SK-N-SH (cell line): ENCODE measurements around the gene APBB2. TPM values are rescaled to one million over a fixed set of nuclear protein-coding genes. Genes with fewer than 3 reads are reported as not detected.

Source experiments
- CTCF ChIA-PET: fragments of 300-600, 350-600 bp; formaldehyde crosslinking; extraction: SDS; loops from one replicate; lab custom pipeline; 2021; lab: Yijun Ruan, JAX
- POLR2A ChIA-PET: fragments of 350-600 bp; sonication (Branson Sonifier 250); formaldehyde crosslinking; extraction: SDS; loops from one replicate; lab custom pipeline; 2020; ENCODE audit warnings: antibody characterized with exemption, inconsistent platforms; lab: Yijun Ruan, JAX
- DNase-seq: peaks from one replicate; pipeline ENCODE4 v3.0.0; 2012
- H2AFZ ChIP-seq: fragments of 200-600 bp; sonication (generic); 2 replicates; pipeline ENCODE4 v1.8.1; 2016; ENCODE audit warnings: antibody characterized with exemption, mild to moderate bottlenecking, low read depth
- H3F3A ChIP-seq: fragments of 200-600 bp; sonication (generic); replicated peaks from 2 replicates; pipeline ENCODE3; 2016; ENCODE audit warnings: antibody characterized with exemption, mild to moderate bottlenecking; ENCODE audit not compliant: insufficient read depth
- H3K27ac ChIP-seq, 2 experiments: fragments of 200-500 bp in 1 of 2; fragments of 200-600 bp in 1 of 2; sonication (Bioruptor generic) in 1 of 2; sonication (generic), shearing (Covaris generic) in 1 of 2; 2 replicates each; pipeline versions ENCODE4 v1.5.1 to v1.6.1; 2014 to 2016; ENCODE audit warnings: low read depth in 2 of 2, inconsistent platforms in 1 of 2, low read length in 1 of 2, mild to moderate bottlenecking in 1 of 2, mixed read lengths in 1 of 2
- H3K27me3 ChIP-seq: fragments of 200-600 bp; sonication (generic), shearing (Covaris generic); 2 replicates; pipeline ENCODE4 v1.6.1; 2016; ENCODE audit warnings: mixed run types; ENCODE audit not compliant: insufficient read depth
- H3K36me3 ChIP-seq, 2 experiments: fragments of 200-500 bp in 1 of 2; fragments of 200-600 bp in 1 of 2; sonication (Bioruptor generic) in 1 of 2; sonication (generic) in 1 of 2; replicated peaks in 1 of 2; 2 replicates each; pipeline versions ENCODE3 to v1.5.1; 2014 to 2016; ENCODE audit warnings: low read length in 1 of 2, mild to moderate bottlenecking in 1 of 2; ENCODE audit not compliant: insufficient read depth in 2 of 2, control insufficient read depth in 1 of 2
- H3K4me1 ChIP-seq, 2 experiments: fragments of 200-500 bp in 1 of 2; fragments of 200-600 bp in 1 of 2; sonication (Bioruptor generic) in 1 of 2; sonication (generic), shearing (Covaris generic) in 1 of 2; 2 replicates each; pipeline versions ENCODE4 v1.5.1 to v1.6.1; 2014 to 2016; ENCODE audit warnings: low read depth in 1 of 2, low read length in 1 of 2, mixed run types in 1 of 2; ENCODE audit not compliant: insufficient read depth in 2 of 2, control insufficient read depth in 1 of 2
- H3K4me2 ChIP-seq: fragments of 200-600 bp; sonication (generic), shearing (Covaris generic); 2 replicates; pipeline ENCODE4 v1.6.1; 2017; ENCODE audit warnings: mixed run types
- H3K4me3 ChIP-seq, 2 experiments: fragments of 200-500 bp in 1 of 2; fragments of 200-600 bp in 1 of 2; sonication (Bioruptor generic) in 1 of 2; sonication (generic), shearing (Covaris generic) in 1 of 2; 2 replicates each; pipeline versions ENCODE4 v1.5.1 to v1.8.1; 2014 to 2016; ENCODE audit warnings: low read depth in 2 of 2, inconsistent platforms in 1 of 2, low read length in 1 of 2, mild to moderate bottlenecking in 1 of 2, mixed read lengths in 1 of 2, moderate library complexity in 1 of 2
- H3K79me2 ChIP-seq: fragments of 200-600 bp; sonication (generic); 2 replicates; pipeline ENCODE4 v1.8.1; 2017; ENCODE audit warnings: mild to moderate bottlenecking; ENCODE audit not compliant: insufficient read depth
- H3K9ac ChIP-seq: fragments of 200-600 bp; sonication (generic); 2 replicates; pipeline ENCODE4 v1.6.1; 2017; ENCODE audit warnings: mixed run types
- H3K9me2 ChIP-seq: fragments of 200-600 bp; sonication (generic); 2 replicates; pipeline ENCODE4 v1.6.1; 2017; ENCODE audit warnings: mixed run types
- H3K9me3 ChIP-seq: fragments of 200-600 bp; sonication (generic); 2 replicates; pipeline ENCODE4 v1.6.1; 2017; ENCODE audit warnings: mixed run types, mild to moderate bottlenecking, moderate library complexity
- H4K20me1 ChIP-seq: fragments of 200-600 bp; sonication (generic); 2 replicates; pipeline ENCODE4 v1.6.1; 2017; ENCODE audit warnings: mild to moderate bottlenecking, mixed run types; ENCODE audit not compliant: insufficient read depth
- CHD2 ChIP-seq: fragments of 150-350 bp; IDR thresholded peaks from 2 replicates; pipeline ENCODE4 v1.6.1; 2018; ENCODE audit warnings: low read length; ENCODE audit not compliant: partially characterized antibody
- CTCF ChIP-seq: fragments of 200-600 bp; sonication (generic); IDR thresholded peaks from 2 replicates; pipeline ENCODE4 v1.6.1; 2017; ENCODE audit warnings: antibody characterized with exemption, mild to moderate bottlenecking, moderate library complexity
- ELF1 ChIP-seq: IDR thresholded peaks from 2 replicates; pipeline ENCODE4 v1.4.0; 2012
- EZH2phosphoT487 ChIP-seq: fragments of 200-600 bp; sonication (generic); IDR thresholded peaks from 2 replicates; pipeline ENCODE4 v1.6.1; 2017; ENCODE audit warnings: low read depth, mixed run types, mild to moderate bottlenecking, antibody characterized with exemption, moderate library complexity, borderline replicate concordance
- FOXJ3 ChIP-seq: sonication (generic); formaldehyde crosslinking; IDR thresholded peaks from 2 replicates; pipeline ENCODE4 v1.5.1; 2020; ENCODE audit warnings: mild to moderate bottlenecking, missing genetic modification reagents
- MEF2A ChIP-seq: IDR thresholded peaks from 2 replicates; pipeline ENCODE4 v1.4.0; 2012; ENCODE audit warnings: low read depth, borderline replicate concordance
- POLR2AphosphoS5 ChIP-seq: IDR thresholded peaks from 2 replicates; pipeline ENCODE4 v1.6.1; 2012; ENCODE audit warnings: low read depth, low read length
- RAD21 ChIP-seq: IDR thresholded peaks from 2 replicates; pipeline ENCODE4 v1.6.1; 2012; ENCODE audit warnings: mild to moderate bottlenecking, low read length
- REST ChIP-seq: IDR thresholded peaks from 2 replicates; pipeline ENCODE4 v1.6.1; 2012; ENCODE audit warnings: mild to moderate bottlenecking, low read depth, low read length, moderate library complexity
- RFX5 ChIP-seq: IDR thresholded peaks from 2 replicates; pipeline ENCODE4 v1.6.1; 2012; ENCODE audit warnings: mild to moderate bottlenecking, improper control_type of control experiment, low read length
- RXRA ChIP-seq: IDR thresholded peaks from 2 replicates; pipeline ENCODE4 v1.4.0; 2012; ENCODE audit warnings: low read depth, mild to moderate bottlenecking, borderline replicate concordance
- TEAD4 ChIP-seq: IDR thresholded peaks from 2 replicates; pipeline ENCODE4 v1.4.0; 2012; ENCODE audit warnings: mild to moderate bottlenecking, borderline replicate concordance; ENCODE audit not compliant: insufficient read depth
- USF2 ChIP-seq: fragments of 150-350 bp; IDR thresholded peaks from 2 replicates; pipeline ENCODE4 v1.6.1; 2017; ENCODE audit warnings: antibody characterized with exemption, low read length, low read depth, borderline replicate concordance
- WGBS: methylation state at CpG from one replicate; pipeline ENCODE4 v1.1.6; 2017; ENCODE audit warnings: low lambda C conversion rate; 5-methylcytosine and 5-hydroxymethylcytosine counted together
- polyA plus RNA-seq, 3 experiments: library from polyadenylated mRNA; depleted of rRNA; stranded (reverse); fragments of >200 nt; gene quantifications; 2 replicates each; pipeline ENCODE4 v1.2.3, GENCODE V29; 2012
- TF ChIP-seq, protein P1 (sequence below): IDR thresholded peaks from 2 replicates; pipeline ENCODE4 v1.4.0; 2012; ENCODE audit warnings: low read depth, borderline replicate concordance
- TF ChIP-seq, protein P2 (sequence below): IDR thresholded peaks from 2 replicates; pipeline ENCODE4 v1.4.0; 2012; ENCODE audit warnings: low read depth, borderline replicate concordance

APBB2 gene
- polyA plus RNA-seq, 1 of the 3 experiments (the other 2 are of a cell fraction), result 49.8 TPM

DNA sequence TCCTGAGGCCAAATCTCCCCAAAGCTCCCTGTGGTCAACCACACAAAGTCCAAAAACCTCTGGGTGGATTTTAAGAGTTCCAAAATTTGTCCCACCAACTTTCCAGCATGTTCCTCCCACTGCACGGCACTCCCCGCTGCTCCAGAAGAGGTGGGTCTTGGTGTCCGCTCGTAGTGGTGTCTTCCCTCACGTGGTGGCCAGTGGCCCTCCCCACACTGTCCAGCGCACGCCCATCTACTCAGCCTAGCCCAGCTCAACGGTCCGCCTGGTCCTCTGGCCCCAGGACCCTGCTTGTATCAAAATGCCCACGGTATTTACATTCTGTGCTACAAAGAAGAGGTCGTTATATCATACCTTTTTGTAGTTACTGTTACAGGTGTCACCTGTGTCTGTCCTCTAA lies 381.1 kb downstream of the APBB2 start (continued):
- TF ChIP-seq EZH2phosphoT487, result no peak

GRCh38 chr4:40832175-40832574 lies 382.2 kb downstream of the APBB2 start:
- Histone ChIP-seq H3K27ac (no peak overlapping the region), H4K20me1 (no peaks in the 10 kb centered on the region), H3F3A (no peaks in the 10 kb centered on the region), H3K9ac (no peak overlapping the region), H3K79me2 (no peaks in the 10 kb centered on the region), H3K4me2 (no peak overlapping the region), H3K9me3 (no peaks in the 10 kb centered on the region), H3K4me1 (peaks cover 0 to 3% of the 10 kb centered on the region in 2 experiments; a peak in 1 of 4 replicates), H3K9me2 (no peaks in the 10 kb centered on the region), H3K36me3 (peaks cover 20 to 42% of the 10 kb centered on the region in 2 experiments), H2AFZ (no peak overlapping the region), H3K27me3 (no peaks in the 10 kb centered on the region), H3K4me3 (no peak overlapping the region)
- TF ChIP-seq RXRA (no peak), CTCF (no peak), CHD2 (no peak), ELF1 (no peak), RAD21 (no peak), POLR2AphosphoS5 (no peak), MEF2A (no peak), RFX5 (no peak), USF2 (no peak), REST (no peak), TEAD4 (no peak), FOXJ3 (CRISPR knock-in tag) (no peak)
- TF ChIP-seq, protein P1, sequence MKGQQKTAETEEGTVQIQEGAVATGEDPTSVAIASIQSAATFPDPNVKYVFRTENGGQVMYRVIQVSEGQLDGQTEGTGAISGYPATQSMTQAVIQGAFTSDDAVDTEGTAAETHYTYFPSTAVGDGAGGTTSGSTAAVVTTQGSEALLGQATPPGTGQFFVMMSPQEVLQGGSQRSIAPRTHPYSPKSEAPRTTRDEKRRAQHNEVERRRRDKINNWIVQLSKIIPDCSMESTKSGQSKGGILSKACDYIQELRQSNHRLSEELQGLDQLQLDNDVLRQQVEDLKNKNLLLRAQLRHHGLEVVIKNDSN, result no peak
- TF ChIP-seq, protein P2, sequence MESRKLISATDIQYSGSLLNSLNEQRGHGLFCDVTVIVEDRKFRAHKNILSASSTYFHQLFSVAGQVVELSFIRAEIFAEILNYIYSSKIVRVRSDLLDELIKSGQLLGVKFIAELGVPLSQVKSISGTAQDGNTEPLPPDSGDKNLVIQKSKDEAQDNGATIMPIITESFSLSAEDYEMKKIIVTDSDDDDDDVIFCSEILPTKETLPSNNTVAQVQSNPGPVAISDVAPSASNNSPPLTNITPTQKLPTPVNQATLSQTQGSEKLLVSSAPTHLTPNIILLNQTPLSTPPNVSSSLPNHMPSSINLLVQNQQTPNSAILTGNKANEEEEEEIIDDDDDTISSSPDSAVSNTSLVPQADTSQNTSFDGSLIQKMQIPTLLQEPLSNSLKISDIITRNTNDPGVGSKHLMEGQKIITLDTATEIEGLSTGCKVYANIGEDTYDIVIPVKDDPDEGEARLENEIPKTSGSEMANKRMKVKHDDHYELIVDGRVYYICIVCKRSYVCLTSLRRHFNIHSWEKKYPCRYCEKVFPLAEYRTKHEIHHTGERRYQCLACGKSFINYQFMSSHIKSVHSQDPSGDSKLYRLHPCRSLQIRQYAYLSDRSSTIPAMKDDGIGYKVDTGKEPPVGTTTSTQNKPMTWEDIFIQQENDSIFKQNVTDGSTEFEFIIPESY, result no peak
- 88% methylated on average over 11 of the region's 11 CpGs for WGBS
- no peak for DNase-seq
- ChIA-PET CTCF (interaction anchor here (3.9 kb wide), 1 partner anchor 9 kb away, joined by 22 read pairs; no protein-coding TSS in a partner anchor), POLR2A (no interaction called here)
